K562 (cell line): ENCODE results near the gene E2F2. TPM values are rescaled to one million over a fixed set of nuclear protein-coding genes. Genes with fewer than 3 reads are reported as not detected.

ENCODE experiments used
- ARID1B ChIP-seq: fragments of 450-650 bp; IDR thresholded peaks from 2 replicates; pipeline ENCODE4 v1.6.1; 2016; ENCODE audit warnings: antibody characterized with exemption, mild to moderate bottlenecking, inconsistent platforms
- HMG20A ChIP-seq: fragments of 450-650 bp; formaldehyde crosslinking; conservative IDR thresholded peaks from 2 replicates; pipeline ENCODE4 v1.4.0; 2020; ENCODE audit warnings: mild to moderate bottlenecking, mixed read lengths
- ILK ChIP-seq: fragments of 450-650 bp; IDR thresholded peaks from 2 replicates; pipeline ENCODE4 v1.6.1; 2016; ENCODE audit warnings: missing genetic modification characterization, low read depth, mild to moderate bottlenecking, missing compliant biosample characterization, moderate library complexity, borderline replicate concordance
- KDM1A ChIP-seq, 2 experiments: fragments of 450-650 bp; IDR thresholded peaks; 2 replicates each; pipeline ENCODE4 v1.6.1; 2016; ENCODE audit warnings: mild to moderate bottlenecking in 2 of 2
- KHSRP ChIP-seq: fragments of 450-650 bp; IDR thresholded peaks from 2 replicates; pipeline ENCODE4 v1.6.1; 2017
- MAFK ChIP-seq: IDR thresholded peaks from 2 replicates; pipeline ENCODE4 v1.6.1; 2011; ENCODE audit warnings: low read length, improper control_type of control experiment
- NR2C1 ChIP-seq, 2 experiments: fragments of 450-650 bp; IDR thresholded peaks; 2 replicates each; pipeline ENCODE4 v1.6.1; 2017; ENCODE audit warnings: mild to moderate bottlenecking in 2 of 2, antibody characterized with exemption in 1 of 2, inconsistent platforms in 1 of 2, missing compliant biosample characterization in 1 of 2, missing genetic modification characterization in 1 of 2
- TAL1 ChIP-seq: fragments of 450-650 bp; IDR thresholded peaks from 2 replicates; pipeline ENCODE4 v1.6.1; 2016; ENCODE audit warnings: mild to moderate bottlenecking
- TEAD1 ChIP-seq, 2 experiments: fragments of 450-650 bp in 1 of 2; sonication (generic) in 1 of 2; formaldehyde crosslinking; IDR thresholded peaks; 2 replicates each; pipeline versions ENCODE4 v1.4.0 to v1.8.0; 2020 to 2022; ENCODE audit warnings: mild to moderate bottlenecking in 2 of 2, missing genetic modification reagents in 1 of 2
- TEAD4 ChIP-seq, 2 experiments: sonication (generic) in 1 of 2; formaldehyde crosslinking in 1 of 2; IDR thresholded peaks; 2 replicates each; pipeline versions ENCODE4 v1.6.1 to v1.8.0; 2012 to 2022; ENCODE audit warnings: borderline replicate concordance in 1 of 2, inconsistent platforms in 1 of 2, low read length in 1 of 2, mild to moderate bottlenecking in 1 of 2, missing genetic modification reagents in 1 of 2
- XRCC5 ChIP-seq: fragments of 200-400 bp; formaldehyde crosslinking; IDR thresholded peaks from 2 replicates; pipeline ENCODE4 v1.6.1; 2017; ENCODE audit warnings: low read depth, mild to moderate bottlenecking, low read length
- ZFX ChIP-seq: sonication (generic); formaldehyde crosslinking; IDR thresholded peaks from 2 replicates; pipeline ENCODE4 v1.8.0; 2022; ENCODE audit warnings: mild to moderate bottlenecking, missing genetic modification reagents, moderate library complexity
- polyA plus RNA-seq, 8 experiments: library from polyadenylated mRNA; depleted of rRNA in 4 of 8; stranded (reverse) in 5 of 8; unstranded in 3 of 8; fragments of >200 nt; fragmentation: Nextera tagmentation in 2 of 8; fragmentation: Illumina TruSeq in 1 of 8; extraction: Ambion mirVana in 2 of 8; extraction: Trizol in 1 of 8; gene quantifications; 2 replicates each; pipeline versions ENCODE4 v1.2.1 to v1.2.3, GENCODE V29; 2011 to 2014; ENCODE audit warnings: inconsistent platforms in 1 of 8, missing spikeins in 1 of 8
- total RNA-seq, 7 experiments: library from RNA; depleted of rRNA in 6 of 7; stranded (reverse); fragments of >200 nt in 6 of 7; fragmentation: Illumina TruSeq in 2 of 7; extraction: Trizol in 2 of 7; gene quantifications; 2 replicates each; pipeline versions ENCODE4 v1.2.1 to v1.2.3, GENCODE V29; 2011 to 2021; ENCODE audit warnings: low replicate concordance in 1 of 7
- TF ChIP-seq, protein P1 (sequence below): sonication (generic); formaldehyde crosslinking; IDR thresholded peaks from 2 replicates; pipeline ENCODE4 v1.8.1; 2022; ENCODE audit warnings: missing genetic modification reagents
- TF ChIP-seq, protein P2 (sequence below): sonication (generic); formaldehyde crosslinking; IDR thresholded peaks from 2 replicates; pipeline ENCODE4 v1.8.0; 2022; ENCODE audit warnings: mild to moderate bottlenecking, low read depth, missing genetic modification reagents

E2F2 gene
- total and polyA plus RNA-seq, 9 of the 15 experiments (the other 6 are each of a cell fraction or from before 2014, with no cell fraction given): 3.1 to 25.3 (median 11.4) TPM

DNA sequence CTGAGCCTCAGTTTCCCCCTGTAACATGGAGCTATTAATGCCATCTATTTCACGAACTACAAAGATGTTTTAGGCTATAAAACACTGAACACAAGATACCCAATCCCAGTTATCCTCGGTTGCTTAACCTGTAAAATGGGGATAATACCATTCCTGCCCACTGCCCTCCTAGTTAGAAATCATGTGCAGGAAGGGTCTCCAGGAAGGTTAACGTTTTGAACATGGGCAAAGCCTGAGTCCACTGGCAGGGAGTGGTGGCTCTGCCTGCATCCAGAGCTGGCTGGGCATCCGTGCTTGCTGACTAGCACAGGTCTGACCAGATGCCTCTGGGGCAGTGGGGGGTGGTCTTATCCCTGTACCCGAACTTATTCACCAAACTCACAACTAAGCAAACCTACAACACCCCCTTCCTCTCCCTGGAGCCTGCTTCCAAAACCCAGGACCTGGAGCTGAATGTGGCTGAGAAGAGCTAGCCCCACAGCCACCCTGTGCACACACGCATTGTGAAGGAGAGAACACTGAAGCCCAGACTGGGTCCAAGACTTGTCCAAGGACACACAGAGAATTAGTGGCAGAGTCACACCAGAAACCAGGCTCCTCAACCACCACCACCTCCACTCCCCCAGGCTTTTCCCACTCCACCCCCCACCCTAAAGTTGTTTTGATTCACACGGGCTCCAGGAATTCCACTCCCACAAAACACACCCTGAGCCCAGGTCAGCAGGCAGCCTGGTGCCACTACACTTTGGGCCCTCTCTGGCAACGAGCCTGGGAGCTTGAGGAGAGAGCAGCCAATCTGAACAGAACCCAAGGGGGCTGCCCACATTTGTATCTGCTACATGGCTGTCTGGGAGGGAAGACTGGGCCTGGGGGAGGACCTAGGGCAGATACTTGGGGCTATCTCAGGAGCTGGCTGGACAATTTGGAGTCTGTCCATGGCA, 1.6 kb downstream of the E2F2 start (continued):
- TF ChIP-seq TEAD1 (CRISPR knock-in tag; IDR thresholded peaks at IDR 0.05) (peak in 1 of 2 experiments; percentile 8; a peak in 1 of 4 replicates), ARID1B (peak; percentile 60), MAFK (no peak), NR2C1 (IDR thresholded peaks at IDR 0.05) (no peak), NR2C1 (tag; IDR thresholded peaks at IDR 0.05) (no peak), TAL1 (peak; percentile 58; the same call in 1 of the 2 replicates), KDM1A (IDR thresholded peaks at IDR 0.05) (peak; percentile 42 to 57; a peak in 3 of 4 replicates), TEAD4 (IDR thresholded peaks at IDR 0.05; ENCODE audit: low read length) (peak; percentile 38; the same call in 1 of the 2 replicates), TEAD4 (CRISPR knock-in tag; IDR thresholded peaks at IDR 0.05; ENCODE audit: borderline replicate concordance) (no peak), ZFX (CRISPR knock-in tag) (0 out of 2 replicates have a peak, but pooled peaks have one; percentile 21), ILK (no peak), XRCC5 (no peak), KHSRP (no peak), HMG20A (CRISPR knock-in tag) (no peak)
- TF ChIP-seq, protein P1, sequence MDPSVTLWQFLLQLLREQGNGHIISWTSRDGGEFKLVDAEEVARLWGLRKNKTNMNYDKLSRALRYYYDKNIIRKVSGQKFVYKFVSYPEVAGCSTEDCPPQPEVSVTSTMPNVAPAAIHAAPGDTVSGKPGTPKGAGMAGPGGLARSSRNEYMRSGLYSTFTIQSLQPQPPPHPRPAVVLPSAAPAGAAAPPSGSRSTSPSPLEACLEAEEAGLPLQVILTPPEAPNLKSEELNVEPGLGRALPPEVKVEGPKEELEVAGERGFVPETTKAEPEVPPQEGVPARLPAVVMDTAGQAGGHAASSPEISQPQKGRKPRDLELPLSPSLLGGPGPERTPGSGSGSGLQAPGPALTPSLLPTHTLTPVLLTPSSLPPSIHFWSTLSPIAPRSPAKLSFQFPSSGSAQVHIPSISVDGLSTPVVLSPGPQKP (CRISPR knock-in tag): no peak
- TF ChIP-seq, protein P2, sequence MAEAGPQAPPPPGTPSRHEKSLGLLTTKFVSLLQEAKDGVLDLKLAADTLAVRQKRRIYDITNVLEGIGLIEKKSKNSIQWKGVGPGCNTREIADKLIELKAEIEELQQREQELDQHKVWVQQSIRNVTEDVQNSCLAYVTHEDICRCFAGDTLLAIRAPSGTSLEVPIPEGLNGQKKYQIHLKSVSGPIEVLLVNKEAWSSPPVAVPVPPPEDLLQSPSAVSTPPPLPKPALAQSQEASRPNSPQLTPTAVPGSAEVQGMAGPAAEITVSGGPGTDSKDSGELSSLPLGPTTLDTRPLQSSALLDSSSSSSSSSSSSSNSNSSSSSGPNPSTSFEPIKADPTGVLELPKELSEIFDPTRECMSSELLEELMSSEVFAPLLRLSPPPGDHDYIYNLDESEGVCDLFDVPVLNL (CRISPR knock-in tag): no peak
